ENCODE measurements around the gene FAM89B. TPM values are rescaled to one million over a fixed set of nuclear protein-coding genes. Genes with fewer than 3 reads are reported as not detected.
A peak's percentile ranks its signal among the peaks of the same experiment; 100 is the strongest.

Gene FAM89B
- total RNA-seq, 2 experiments from 2014 or later = 12.4 to 12.8 TPM

DNA sequence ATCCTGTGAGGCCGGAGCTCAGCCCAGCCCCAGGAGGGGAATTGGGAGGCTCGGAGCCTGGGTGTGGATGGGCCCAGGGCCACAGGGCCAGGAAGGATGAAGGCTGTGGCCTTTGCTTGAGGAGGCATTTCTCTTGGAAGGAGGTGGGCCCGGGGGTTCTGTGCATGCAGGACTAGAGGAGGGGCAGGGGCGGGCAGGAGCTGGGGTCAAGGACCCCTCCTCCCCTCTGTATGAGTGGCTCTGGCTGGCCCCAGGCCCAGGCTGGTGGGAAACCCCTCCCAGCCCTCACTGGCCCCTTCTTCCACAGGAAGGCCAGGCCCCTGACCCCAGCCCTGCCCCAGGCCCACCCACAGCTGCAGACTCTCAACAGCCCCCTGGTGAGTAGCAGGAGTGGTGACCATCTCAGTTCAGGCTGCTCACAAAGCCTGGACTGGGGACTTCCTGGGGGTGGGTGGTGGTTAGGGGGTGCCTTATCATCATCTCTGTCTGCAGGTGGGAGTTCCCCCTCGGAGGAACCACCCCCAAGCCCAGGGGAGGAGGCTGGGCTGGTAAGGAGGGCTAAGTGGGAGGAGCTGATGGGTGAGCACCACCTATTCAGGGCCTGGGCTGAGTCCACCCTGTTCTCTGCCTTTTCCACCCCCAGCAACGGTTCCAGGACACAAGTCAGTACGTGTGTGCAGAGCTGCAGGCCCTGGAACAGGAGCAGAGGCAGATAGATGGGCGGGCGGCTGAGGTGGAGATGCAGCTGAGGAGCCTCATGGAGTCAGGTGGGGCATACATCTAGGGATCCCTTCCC lies 17.3 kb downstream of the FAM89B start:
- peak; percentile 37 for DNase-seq
- Mint-ChIP-seq H3K36me3 (ENCODE audit: low read depth) (no peaks in the 10 kb centered on the region), H3K9me3 (no peaks in the 10 kb centered on the region), H3K27me3 (ENCODE audit: low read depth) (no peaks in the 10 kb centered on the region), H3K4me3 (no peak overlapping the region), H3K4me1 (ENCODE audit: low read depth) (peaks cover 29% of the 10 kb centered on the region), H3K27ac (no peak overlapping the region)
- CTCF ChIA-PET = interaction anchor here (0.7 to 5.7 kb wide), 8 partner anchors 8 to 49 kb away, joined by 3 to 46 read pairs (median 7); partner anchors contain the start of genes EHBP1L1 and FAM89B
- intact Hi-C loops (cut with micrococcal nuclease) = loop anchor here (1.0 kb wide), 1 partner anchor 223 kb away; no protein-coding TSS in a partner anchor

GRCh38 chr11:65590240-65590738 lies 18.0 kb downstream of the FAM89B start:
- H3K36me3 Mint-ChIP-seq (ENCODE audit: low read depth) = no peaks in the 10 kb centered on the region
- intact Hi-C loops (cut with micrococcal nuclease) = no loop called here
- no peak overlapping the region for H3K4me3 Mint-ChIP-seq
- H3K9me3 Mint-ChIP-seq = no peaks in the 10 kb centered on the region
- H3K4me1 Mint-ChIP-seq (ENCODE audit: low read depth) = peaks cover 34% of the 10 kb centered on the region
- CTCF ChIA-PET = interaction anchor here (0.7 to 5.7 kb wide), 6 partner anchors 8 to 50 kb away, joined by 3 to 46 read pairs (median 4); partner anchors contain the start of genes EHBP1L1 and FAM89B
- H3K27me3 Mint-ChIP-seq (ENCODE audit: low read depth) = no peaks in the 10 kb centered on the region
- H3K27ac Mint-ChIP-seq = peak overlapping the region; percentile 51
- no peak for DNase-seq

- peaks cover 31% of the 10 kb centered on the region for H3K4me1 Mint-ChIP-seq (ENCODE audit: low read depth)
- H3K9me3 Mint-ChIP-seq = no peaks in the 10 kb centered on the region
- H3K27me3 Mint-ChIP-seq (ENCODE audit: low read depth) = no peaks in the 10 kb centered on the region
- H3K27ac Mint-ChIP-seq = no peak overlapping the region
- CTCF ChIA-PET = interaction anchor here (0.7 to 2.4 kb wide), 7 partner anchors 16 to 152 kb away, joined by 3 to 28 read pairs (median 5); partner anchors contain the start of gene EHBP1L1
- H3K36me3 Mint-ChIP-seq (ENCODE audit: low read depth) = no peaks in the 10 kb centered on the region
- no peak overlapping the region for H3K4me3 Mint-ChIP-seq
- intact Hi-C loops (cut with micrococcal nuclease) = no loop called here
- DNase-seq = no peak
These were observed 19.9 kb downstream of the FAM89B start for GRCh38 chr11:65591939-65592857.

GRCh38 chr11:65592858-65593517 lies 20.6 kb downstream of the FAM89B start:
- DNase-seq = no peak
- Mint-ChIP-seq H3K36me3 (ENCODE audit: low read depth) (no peaks in the 10 kb centered on the region), H3K27me3 (ENCODE audit: low read depth) (no peaks in the 10 kb centered on the region), H3K27ac (no peak overlapping the region), H3K9me3 (no peaks in the 10 kb centered on the region), H3K4me1 (ENCODE audit: low read depth) (peaks cover 24% of the 10 kb centered on the region), H3K4me3 (no peak overlapping the region)
- intact Hi-C loops (cut with micrococcal nuclease) = loop anchor here (1.0 kb wide), 1 partner anchor 52 kb away; no protein-coding TSS in a partner anchor
- CTCF ChIA-PET = interaction anchor here (0.7 to 2.4 kb wide), 13 partner anchors 10 to 153 kb away, joined by 3 to 28 read pairs (median 6); partner anchors contain the start of gene EHBP1L1

GRCh38 chr11:65593518-65594414 lies 21.4 kb downstream of the FAM89B start:
- no peaks in the 10 kb centered on the region for H3K36me3 Mint-ChIP-seq (ENCODE audit: low read depth)
- CTCF ChIA-PET = interaction anchor here (0.6 to 2.4 kb wide), 18 partner anchors 9 to 206 kb away, joined by 3 to 28 read pairs (median 5); partner anchors contain the start of gene EHBP1L1
- no peak overlapping the region for H3K27ac Mint-ChIP-seq
- H3K4me1 Mint-ChIP-seq (ENCODE audit: low read depth) = peaks cover 16% of the 10 kb centered on the region
- no peaks in the 10 kb centered on the region for H3K27me3 Mint-ChIP-seq (ENCODE audit: low read depth)
- no peaks in the 10 kb centered on the region for H3K9me3 Mint-ChIP-seq
- peak; percentile 55 for DNase-seq
- intact Hi-C loops (cut with micrococcal nuclease) = loop anchor here (1.0 kb wide), 1 partner anchor 52 kb away; no protein-coding TSS in a partner anchor
- no peak overlapping the region for H3K4me3 Mint-ChIP-seq

- DNase-seq = no peak
- Mint-ChIP-seq H3K4me1 (ENCODE audit: low read depth) (peaks cover 10% of the 10 kb centered on the region), H3K9me3 (no peaks in the 10 kb centered on the region), H3K27me3 (ENCODE audit: low read depth) (no peaks in the 10 kb centered on the region), H3K36me3 (ENCODE audit: low read depth) (peaks cover 2% of the 10 kb centered on the region), H3K4me3 (no peak overlapping the region), H3K27ac (no peak overlapping the region)
- intact Hi-C loops (cut with micrococcal nuclease) = no loop called here
- CTCF ChIA-PET = interaction anchor here (1.3 to 1.4 kb wide), 2 partner anchors 20 to 54 kb away, joined by 3 to 8 read pairs; no protein-coding TSS in a partner anchor
These were observed 22.8 kb downstream of the FAM89B start for GRCh38 chr11:65595131-65595530.

DNA sequence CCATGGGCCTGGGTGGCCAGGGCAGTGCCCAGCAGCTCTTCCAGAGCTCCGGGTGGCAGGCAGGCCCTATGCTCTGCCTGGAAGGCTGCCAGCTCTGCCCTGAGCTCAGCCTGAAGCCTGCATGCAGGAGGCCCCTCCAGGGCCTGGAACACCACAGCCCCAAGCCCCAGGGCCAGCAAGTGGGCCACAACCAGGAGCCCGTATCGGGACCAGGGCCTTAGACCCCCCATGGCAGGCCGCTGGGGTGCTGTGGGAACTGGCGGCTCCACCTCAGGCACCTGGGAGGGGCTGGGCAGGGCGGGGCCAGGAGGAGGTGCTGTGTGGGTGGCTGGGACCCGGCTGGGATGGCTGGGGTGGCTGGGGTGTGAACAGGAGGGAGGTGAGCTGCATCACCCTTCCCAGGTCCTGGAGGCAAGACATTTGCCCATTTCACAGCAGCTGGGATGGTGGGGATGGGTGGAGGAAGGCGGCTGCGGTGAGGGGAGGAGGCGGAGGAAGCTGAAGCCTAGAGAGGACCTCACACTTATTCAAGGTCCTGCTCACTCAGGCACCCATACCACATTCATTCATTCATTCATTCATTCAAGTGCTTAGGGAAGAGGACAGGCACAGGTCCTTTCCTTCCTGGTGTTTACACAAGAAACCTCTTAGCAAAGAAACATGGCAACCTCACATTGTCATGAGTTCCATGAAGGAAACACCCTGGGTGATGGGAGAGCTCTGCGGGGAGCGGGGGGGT lies 23.4 kb downstream of the FAM89B start, which contains the start of gene KCNK7:
KCNK7 (minus strand) TSS at position 258 of the 739 bp plus-strand sequence; CDS start at position 230, 28 bp downstream.
- H3K4me1 Mint-ChIP-seq (ENCODE audit: low read depth) = peaks cover 10% of the 10 kb centered on the region
- H3K36me3 Mint-ChIP-seq (ENCODE audit: low read depth) = peaks cover 2% of the 10 kb centered on the region
- H3K4me3 Mint-ChIP-seq = no peak within 1 kb of the TSS
- H3K27ac Mint-ChIP-seq = no peak within 1 kb of the TSS
- no peaks in the 10 kb centered on the region for H3K27me3 Mint-ChIP-seq (ENCODE audit: low read depth)
- no peaks in the 10 kb centered on the region for H3K9me3 Mint-ChIP-seq
- CTCF ChIA-PET = interaction anchor here (1.3 to 1.4 kb wide), 2 partner anchors 21 to 55 kb away, joined by 3 to 8 read pairs; no protein-coding TSS in a partner anchor
- no peak for DNase-seq
- intact Hi-C loops (cut with micrococcal nuclease) = no loop called here

DNA sequence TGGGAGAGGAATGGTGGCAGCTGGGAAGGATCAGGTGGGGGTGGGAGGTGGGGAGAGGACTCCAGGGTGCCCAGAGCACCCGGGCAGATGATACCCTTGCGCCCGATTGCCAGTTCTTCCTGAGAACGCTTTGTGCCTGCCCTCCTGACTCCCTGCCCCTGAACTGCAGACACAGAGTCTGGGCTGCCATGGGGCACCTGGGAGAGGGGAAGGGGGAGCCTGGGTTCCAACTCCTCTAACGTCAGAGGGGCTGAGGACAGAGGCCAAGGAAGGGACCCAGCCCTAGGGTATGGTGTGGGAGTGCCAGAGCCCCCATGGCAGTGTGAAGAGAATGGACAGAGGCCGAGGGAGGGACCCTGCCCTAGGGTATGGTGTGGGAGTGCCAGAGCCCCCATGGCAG lies 24.2 kb downstream of the FAM89B start:
- no peak overlapping the region for H3K4me3 Mint-ChIP-seq
- H3K36me3 Mint-ChIP-seq (ENCODE audit: low read depth) = peaks cover 2% of the 10 kb centered on the region
- no peak for DNase-seq
- CTCF ChIA-PET = interaction anchor here (1.3 kb wide), 1 partner anchor 56 kb away, joined by 8 read pairs; no protein-coding TSS in a partner anchor
- no peaks in the 10 kb centered on the region for H3K27me3 Mint-ChIP-seq (ENCODE audit: low read depth)
- peaks cover 10% of the 10 kb centered on the region for H3K4me1 Mint-ChIP-seq (ENCODE audit: low read depth)
- H3K27ac Mint-ChIP-seq = no peak overlapping the region
- intact Hi-C loops (cut with micrococcal nuclease) = no loop called here
- no peaks in the 10 kb centered on the region for H3K9me3 Mint-ChIP-seq

DNA sequence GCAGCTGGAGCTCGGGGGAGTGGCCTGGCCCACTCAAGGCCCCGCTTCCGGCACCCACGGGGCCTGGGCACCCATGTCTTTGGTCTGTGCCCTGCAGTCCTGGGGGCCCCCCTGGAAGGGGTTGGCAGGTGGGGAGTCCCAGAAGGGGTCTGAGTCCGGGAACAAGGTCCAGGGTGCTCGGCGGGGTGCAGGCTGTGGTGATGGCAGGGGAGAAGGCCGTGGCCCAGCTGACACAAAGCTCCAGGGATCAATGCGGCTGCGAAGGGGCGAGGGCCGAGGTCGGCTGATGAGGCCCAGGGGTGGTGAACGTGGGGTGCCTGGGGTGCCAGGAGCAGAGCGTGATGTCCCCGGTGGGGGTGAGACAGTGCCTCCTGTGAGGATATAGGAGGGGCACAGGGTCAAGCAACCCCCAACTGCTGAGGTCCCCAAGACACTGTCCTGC lies 25.9 kb downstream of the FAM89B start:
- no peak overlapping the region for H3K4me3 Mint-ChIP-seq
- CTCF ChIA-PET = interaction anchor here (0.8 to 1.5 kb wide), 2 partner anchors 9 to 57 kb away, joined by 3 read pairs; no protein-coding TSS in a partner anchor
- no peaks in the 10 kb centered on the region for H3K27me3 Mint-ChIP-seq (ENCODE audit: low read depth)
- peaks cover 2% of the 10 kb centered on the region for H3K36me3 Mint-ChIP-seq (ENCODE audit: low read depth)
- intact Hi-C loops (cut with micrococcal nuclease) = no loop called here
- DNase-seq = no peak
- no peak overlapping the region for H3K27ac Mint-ChIP-seq
- H3K9me3 Mint-ChIP-seq = no peaks in the 10 kb centered on the region
- H3K4me1 Mint-ChIP-seq (ENCODE audit: low read depth) = peaks cover 10% of the 10 kb centered on the region

Measured in activated naive CD4-positive, alpha-beta T cell treated with anti-CD3 and anti-CD28 coated beads for 36 hours (primary cell).